HL-60 (cell line): ENCODE results near the gene SLAMF6.

Experiments
- DNase-seq, 2 experiments: peaks; one replicate each; pipeline ENCODE4 v3.0.0-alpha.2; 2010 to 2020; ENCODE audit warnings: low read depth in 1 of 2, low spot score in 1 of 2
- H3K27ac ChIP-seq: fragments of 250-450 bp; sonication (Bioruptor Pico); replicated peaks from 2 replicates; pipeline ENCODE4 v1.5.1; 2020; ENCODE audit warnings: mild to moderate bottlenecking, moderate library complexity
- H3K27me3 ChIP-seq: fragments of 250-450 bp; sonication (Bioruptor Pico); 2 replicates; pipeline ENCODE4 v1.5.1; 2021; ENCODE audit warnings: mild to moderate bottlenecking, moderate library complexity; ENCODE audit not compliant: insufficient read depth, poor library complexity, severe bottlenecking
- H3K4me3 ChIP-seq: replicated peaks from 2 replicates; pipeline ENCODE4 v1.5.1; 2011; ENCODE audit warnings: mild to moderate bottlenecking, control low read depth, low read length; ENCODE audit not compliant: insufficient read depth
- CTCF ChIP-seq: IDR thresholded peaks from one replicate; pipeline ENCODE4 v1.5.1; 2011; ENCODE audit warnings: low read length, control low read depth, inconsistent platforms; ENCODE audit not compliant: insufficient read depth
- GABPA ChIP-seq: IDR thresholded peaks from 2 replicates; pipeline ENCODE4 v1.6.1; 2012; ENCODE audit warnings: low read depth
- POLR2AphosphoS5 ChIP-seq: IDR thresholded peaks from 2 replicates; pipeline ENCODE4 v1.6.1; 2012; ENCODE audit warnings: low read depth
- REST ChIP-seq: IDR thresholded peaks from 2 replicates; pipeline ENCODE4 v1.6.1; 2012; ENCODE audit warnings: low read depth; ENCODE audit not compliant: insufficient replicate concordance
- SPI1 ChIP-seq: IDR thresholded peaks from 2 replicates; pipeline ENCODE4 v1.6.1; 2012; ENCODE audit warnings: low read depth, mild to moderate bottlenecking, borderline replicate concordance

The SLAMF6 gene

GRCh38 chr1:160494620-160495019 is 28.4 kb downstream of the SLAMF6 start:
- no peak for DNase-seq
- Histone ChIP-seq H3K27ac (no peak overlapping the region), H3K4me3 (no peak overlapping the region), H3K27me3 (no peaks in the 10 kb centered on the region)
- TF ChIP-seq POLR2AphosphoS5 (no peak), GABPA (no peak)

- TF ChIP-seq POLR2AphosphoS5 = no peak
- no peak for TF ChIP-seq REST
- TF ChIP-seq CTCF = no peak
- no peak for TF ChIP-seq GABPA
- TF ChIP-seq SPI1 = no peak
- Histone ChIP-seq H3K27ac (no peak overlapping the region), H3K4me3 (no peak overlapping the region), H3K27me3 (no peaks in the 10 kb centered on the region)
- no peak for DNase-seq
Measured at GRCh38 chr1:160492617-160493016, 30.4 kb downstream of the SLAMF6 start.

GRCh38 chr1:160491981-160492380 is 31.1 kb downstream of the SLAMF6 start:
- DNase-seq = no peak
- no peak for TF ChIP-seq SPI1
- no peak for TF ChIP-seq CTCF
- TF ChIP-seq GABPA = no peak
- Histone ChIP-seq H3K27ac (no peak overlapping the region), H3K27me3 (no peaks in the 10 kb centered on the region), H3K4me3 (no peak overlapping the region)

GRCh38 chr1:160491017-160491416 is 32.0 kb downstream of the SLAMF6 start:
- H3K27ac ChIP-seq = no peak overlapping the region
- no peaks in the 10 kb centered on the region for H3K27me3 ChIP-seq
- H3K4me3 ChIP-seq = no peak overlapping the region
- DNase-seq = no peak
- TF ChIP-seq SPI1 = no peak
- no peak for TF ChIP-seq REST
- TF ChIP-seq POLR2AphosphoS5 = no peak

GRCh38 chr1:160489513-160490261 is 33.4 kb downstream of the SLAMF6 start:
- no peak overlapping the region for H3K4me3 ChIP-seq
- no peak for TF ChIP-seq CTCF
- no peak for TF ChIP-seq SPI1
- TF ChIP-seq GABPA = no peak
- no peak for TF ChIP-seq POLR2AphosphoS5
- no peak for TF ChIP-seq REST
- H3K27me3 ChIP-seq = no peaks in the 10 kb centered on the region
- H3K27ac ChIP-seq = no peak overlapping the region
- DNase-seq = no peak
